Activated CD4-positive, alpha-beta T cell treated with anti-CD3 and anti-CD28 coated beads for 36 hours (primary cell): ENCODE measurements around the gene ALAS1. TPM values are rescaled to one million over a fixed set of nuclear protein-coding genes. Genes with fewer than 3 reads are reported as not detected.

ENCODE experiments used
- ATAC-seq: fragments of 200-7000 bp; cut with Tn5 transposase; one replicate; pipeline ENCODE4 v1.10.0; 2021; ENCODE audit warnings: mild to moderate bottlenecking, moderate library complexity
- CTCF ChIA-PET: fragments of 350-600 bp; sonication (Branson Sonifier 250); formaldehyde crosslinking; loops from one replicate; lab custom pipeline; 2021; ENCODE audit warnings: antibody characterized with exemption; lab: Charles Lee
- POLR2A ChIA-PET: fragments of 350-600 bp; sonication (Branson Sonifier 250); formaldehyde crosslinking; loops from one replicate; lab custom pipeline; 2021; ENCODE audit warnings: antibody characterized with exemption, inconsistent platforms; lab: Charles Lee
- DNase-seq: peaks from one replicate; pipeline ENCODE4 v3.0.0-alpha.2; 2020
- H3K27ac Mint-ChIP-seq: one replicate; pipeline ENCODE4 v1.8.0; 2021; ENCODE audit warnings: mixed read lengths
- H3K27me3 Mint-ChIP-seq: one replicate; pipeline ENCODE4 v1.8.0; 2021; ENCODE audit warnings: mixed read lengths
- H3K36me3 Mint-ChIP-seq: one replicate; pipeline ENCODE4 v1.8.0; 2021; ENCODE audit warnings: low read depth, mixed read lengths
- H3K4me1 Mint-ChIP-seq: one replicate; pipeline ENCODE4 v1.8.0; 2021; ENCODE audit warnings: mixed read lengths
- H3K4me3 Mint-ChIP-seq: one replicate; pipeline ENCODE4 v1.8.0; 2021; ENCODE audit warnings: mild to moderate bottlenecking, moderate library complexity, mixed read lengths
- H3K9me3 Mint-ChIP-seq: one replicate; pipeline ENCODE4 v1.8.0; 2021; ENCODE audit warnings: low read depth, mixed read lengths
- intact Hi-C, 2 experiments: fragments of 100-400 bp; cut with DNase I in 1 of 2; cut with micrococcal nuclease in 1 of 2; formaldehyde crosslinking; loops; one replicate each; pipeline versions ENCODE4 v1.14.2 to v1.15.1; 2022 to 2024; cut with DNase I, micrococcal nuclease
- total RNA-seq, 2 experiments: library from RNA; stranded (reverse); gene quantifications; one replicate each; pipeline ENCODE4 v1.2.3, GENCODE V29; 2021

ALAS1 gene
- total RNA-seq, 2 experiments from 2014 or later: 52.8 to 68.7 TPM

DNA sequence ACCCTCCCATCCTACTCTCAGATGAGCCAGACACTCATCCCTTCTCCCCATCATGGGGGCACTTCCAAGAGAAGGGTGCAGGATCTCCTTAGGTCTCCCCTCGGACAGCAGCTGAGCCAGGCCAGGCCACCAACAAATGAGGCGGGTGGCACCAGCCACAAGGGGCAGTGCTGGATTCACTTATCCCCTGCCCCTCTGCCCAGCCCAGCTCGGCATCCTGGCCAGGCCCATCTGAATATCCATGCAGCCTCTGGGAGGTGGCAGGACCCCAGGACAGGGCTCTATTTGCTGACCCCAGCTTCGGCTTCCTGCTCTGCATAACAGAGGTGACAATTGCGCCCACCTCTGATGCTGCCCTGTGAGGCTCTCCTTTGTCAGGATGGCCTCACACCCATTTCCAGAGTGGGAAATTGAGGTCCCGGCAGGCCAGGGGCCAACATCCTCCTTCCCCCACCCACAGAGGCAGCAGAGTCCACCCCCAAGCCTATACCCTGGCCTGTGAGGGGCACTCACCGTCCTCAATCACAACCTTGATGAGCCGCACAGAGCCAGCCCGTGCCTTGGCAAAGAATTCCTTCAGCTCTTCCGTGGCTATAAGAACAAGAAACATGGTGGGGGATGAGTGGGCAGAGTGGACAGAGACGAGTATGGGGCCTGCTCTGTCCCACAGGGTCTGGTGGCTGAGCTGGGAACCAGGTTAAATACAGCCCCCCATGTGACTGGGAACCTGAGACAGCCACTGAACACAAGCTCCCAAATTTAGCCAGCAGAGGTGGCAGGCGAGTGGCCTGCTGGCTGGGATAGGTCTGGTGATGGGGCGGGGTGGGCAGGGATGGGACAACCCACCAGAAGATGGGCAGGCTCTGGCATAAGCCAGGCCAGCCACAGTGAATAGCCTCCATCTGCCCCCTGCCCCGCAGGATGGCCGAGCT, 36.8 kb downstream of the ALAS1 start:
- no peak overlapping the region for H3K4me3 Mint-ChIP-seq
- intact Hi-C loops: no loop called here
- H3K27me3 Mint-ChIP-seq: no peaks in the 10 kb centered on the region
- peak overlapping the region; percentile 78 for H3K27ac Mint-ChIP-seq
- peaks cover 34% of the 10 kb centered on the region for H3K36me3 Mint-ChIP-seq
- ATAC-seq (no peak), DNase-seq (no peak)
- peaks cover 55% of the 10 kb centered on the region for H3K4me1 Mint-ChIP-seq
- H3K9me3 Mint-ChIP-seq: no peaks in the 10 kb centered on the region
- CTCF ChIA-PET: interaction anchor here (0.6 to 3.3 kb wide), 11 partner anchors 9 to 104 kb away, joined by 3 to 32 read pairs (median 4); partner anchors contain the start of genes TLR9 and WDR82
- POLR2A ChIA-PET: interaction anchor here (0.8 kb wide), 1 partner anchor 37 kb away, joined by 3 read pairs; no protein-coding TSS in a partner anchor

GRCh38 chr3:52236424-52236886, 38.5 kb downstream of the ALAS1 start:
- no peaks in the 10 kb centered on the region for H3K9me3 Mint-ChIP-seq
- H3K4me3 Mint-ChIP-seq: no peak overlapping the region
- peak; percentile 6 for DNase-seq
- peaks cover 37% of the 10 kb centered on the region for H3K36me3 Mint-ChIP-seq
- ChIA-PET POLR2A (no interaction called here), CTCF (interaction anchor here (0.7 to 3.3 kb wide), 7 partner anchors 15 to 103 kb away, joined by 3 to 32 read pairs (median 3); partner anchors contain the start of gene WDR82)
- H3K27ac Mint-ChIP-seq: peak overlapping the region; percentile 67
- H3K27me3 Mint-ChIP-seq: no peaks in the 10 kb centered on the region
- ATAC-seq: no peak
- peaks cover 68% of the 10 kb centered on the region for H3K4me1 Mint-ChIP-seq
- intact Hi-C loops: no loop called here

GRCh38 chr3:52237006-52237656, 39.2 kb downstream of the ALAS1 start:
- intact Hi-C loops: no loop called here
- peaks cover 37% of the 10 kb centered on the region for H3K36me3 Mint-ChIP-seq
- H3K27ac Mint-ChIP-seq: peak overlapping the region; percentile 43
- no peak for ATAC-seq
- peak overlapping the region; percentile 99 for H3K4me3 Mint-ChIP-seq
- CTCF ChIA-PET: interaction anchor here (0.6 to 3.3 kb wide), 10 partner anchors 10 to 251 kb away, joined by 3 to 14 read pairs (median 3); partner anchors contain the start of genes TLR9 and WDR82
- H3K4me1 Mint-ChIP-seq: peaks cover 72% of the 10 kb centered on the region
- no peaks in the 10 kb centered on the region for H3K9me3 Mint-ChIP-seq
- POLR2A ChIA-PET: interaction anchor here (0.7 to 1.2 kb wide), 3 partner anchors 11 to 50 kb away, joined by 3 to 9 read pairs (median 3); partner anchors contain the start of genes GLYCTK and WDR82
- H3K27me3 Mint-ChIP-seq: no peaks in the 10 kb centered on the region
- DNase-seq: no peak

GRCh38 chr3:52237657-52238172, 39.8 kb downstream of the ALAS1 start:
- peak; percentile 21 for DNase-seq
- H3K27me3 Mint-ChIP-seq: no peaks in the 10 kb centered on the region
- peaks cover 36% of the 10 kb centered on the region for H3K36me3 Mint-ChIP-seq
- intact Hi-C loops: loop anchor here in 1 of 2 experiments (2.0 kb wide), 1 partner anchor 15 kb away; no protein-coding TSS in a partner anchor
- peaks cover 70% of the 10 kb centered on the region for H3K4me1 Mint-ChIP-seq
- peak overlapping the region; percentile 99 for H3K4me3 Mint-ChIP-seq
- POLR2A ChIA-PET: interaction anchor here (0.7 to 1.8 kb wide), 4 partner anchors 11 to 50 kb away, joined by 3 to 25 read pairs (median 6); partner anchors contain the start of genes GLYCTK and WDR82
- CTCF ChIA-PET: interaction anchor here (0.6 to 3.3 kb wide), 14 partner anchors 9 to 250 kb away, joined by 3 to 14 read pairs (median 4); partner anchors contain the start of genes TLR9 and WDR82
- no peak for ATAC-seq
- no peaks in the 10 kb centered on the region for H3K9me3 Mint-ChIP-seq
- H3K27ac Mint-ChIP-seq: peak overlapping the region; percentile 93

GRCh38 chr3:52238193-52238760, 40.3 kb downstream of the ALAS1 start:
- ATAC-seq (no peak), DNase-seq (no peak)
- POLR2A ChIA-PET: interaction anchor here (0.6 to 1.8 kb wide), 5 partner anchors 10 to 242 kb away, joined by 3 to 25 read pairs (median 7); partner anchors contain the start of genes GLYCTK, RPL29 and WDR82
- peaks cover under 1% of the 10 kb centered on the region for H3K9me3 Mint-ChIP-seq
- intact Hi-C loops: loop anchor here in 1 of 2 experiments (2.0 kb wide), 1 partner anchor 15 kb away; no protein-coding TSS in a partner anchor
- peaks cover 70% of the 10 kb centered on the region for H3K4me1 Mint-ChIP-seq
- peaks cover 37% of the 10 kb centered on the region for H3K36me3 Mint-ChIP-seq
- H3K27ac Mint-ChIP-seq: peak overlapping the region; percentile 93
- H3K27me3 Mint-ChIP-seq: no peaks in the 10 kb centered on the region
- peak overlapping the region; percentile 99 for H3K4me3 Mint-ChIP-seq
- CTCF ChIA-PET: interaction anchor here (0.7 to 2.3 kb wide), 9 partner anchors 9 to 101 kb away, joined by 3 to 14 read pairs (median 5); partner anchors contain the start of genes TLR9 and WDR82

DNA sequence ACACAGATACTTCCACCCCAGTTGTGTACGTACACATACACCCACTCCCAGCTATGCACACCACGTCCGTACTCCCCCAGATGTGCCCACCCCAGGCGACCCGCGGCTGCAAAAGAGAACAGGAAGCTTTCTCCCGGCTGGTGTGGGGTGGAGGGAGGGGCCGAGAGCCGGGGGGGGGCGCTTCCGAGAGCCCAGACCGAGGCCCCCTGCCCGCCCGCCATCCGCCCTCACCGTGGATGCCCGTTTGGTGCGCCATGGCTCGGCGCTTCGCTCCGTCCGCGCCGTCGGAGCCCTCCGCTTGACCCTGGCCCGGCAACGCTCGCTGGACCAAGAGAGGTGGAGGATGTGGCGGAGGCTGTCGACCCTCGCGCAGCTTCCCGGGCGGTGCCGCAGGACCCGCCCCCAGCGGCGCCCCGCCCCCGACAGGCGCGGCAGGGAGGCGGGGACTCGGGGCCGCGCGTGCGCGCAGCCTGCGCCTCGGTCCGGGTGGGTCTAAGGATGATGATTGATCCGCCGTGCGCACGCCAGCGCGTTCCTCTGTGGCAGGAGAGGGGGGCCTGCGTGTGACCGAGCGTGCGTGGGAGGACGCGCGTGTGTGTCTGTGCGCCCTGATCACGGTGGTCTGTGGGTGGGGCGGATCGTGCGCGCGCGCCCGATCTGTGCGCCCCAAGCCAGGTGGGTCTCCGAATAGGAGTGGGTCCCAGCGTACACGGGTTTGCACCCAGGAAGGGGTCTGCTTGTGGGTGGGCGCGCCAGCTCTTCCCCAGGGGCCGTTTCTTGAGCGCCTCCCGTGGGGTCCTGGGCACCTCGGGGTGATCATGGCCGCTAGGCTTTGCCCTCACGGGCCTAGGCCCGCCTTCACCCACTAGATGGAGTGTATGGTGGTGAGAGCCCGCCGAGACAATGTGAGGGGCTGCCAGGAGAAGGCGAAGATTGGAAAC, 41.1 kb downstream of the ALAS1 start, which contains the start of gene TWF2:
TSS of gene TWF2 (minus strand) at position 398 of the 941 bp plus-strand sequence. CDS start at position 256, 142 bp downstream.
- intact Hi-C loops: loop anchor here (1.0 to 2.0 kb wide), 9 partner anchors 16 to 568 kb away; partner anchors contain the start of genes ALAS1 (in 1 of the 2), PARP3 (in 1 of the 2), POC1A (in 1 of the 2) and TEX264 (in 1 of the 2)
- Mint-ChIP-seq H3K9me3 (peaks cover 3% of the 10 kb centered on the region), H3K27ac (peak within 1 kb of the TSS; percentile 99), H3K4me1 (peaks cover 70% of the 10 kb centered on the region), H3K27me3 (no peaks in the 10 kb centered on the region), H3K36me3 (peaks cover 35% of the 10 kb centered on the region), H3K4me3 (peak within 1 kb of the TSS; percentile 99)
- DNase-seq (peak; percentile 92), ATAC-seq (peak; percentile 67)
- POLR2A ChIA-PET: interaction anchor here (0.6 to 1.8 kb wide), 3 partner anchors 10 to 243 kb away, joined by 3 to 25 read pairs (median 7); partner anchors contain the start of genes RPL29 and WDR82
- CTCF ChIA-PET: interaction anchor here (1.2 to 2.3 kb wide), 6 partner anchors 14 to 100 kb away, joined by 3 to 14 read pairs (median 8); partner anchors contain the start of genes TLR9 and WDR82

- H3K4me1 Mint-ChIP-seq: peaks cover 77% of the 10 kb centered on the region
Observed at GRCh38 chr3:52240059-52240885, 42.3 kb downstream of the ALAS1 start.

GRCh38 chr3:52240886-52241370, 43.0 kb downstream of the ALAS1 start:
- ATAC-seq (peak; percentile 11), DNase-seq (no peak)
- POLR2A ChIA-PET: interaction anchor here (0.5 to 2.5 kb wide), 6 partner anchors 8 to 295 kb away, joined by 3 to 12 read pairs (median 5); partner anchors contain the start of genes UQCC5 and WDR82
- intact Hi-C loops: loop anchor here (1.0 kb wide), 3 partner anchors 12 to 37 kb away; partner anchors contain the start of gene WDR82 (in 1 of the 2)
- Mint-ChIP-seq H3K4me3 (peak overlapping the region; percentile 99), H3K27ac (peak overlapping the region; percentile 99), H3K4me1 (peaks cover 71% of the 10 kb centered on the region), H3K9me3 (peaks cover 3% of the 10 kb centered on the region), H3K27me3 (no peaks in the 10 kb centered on the region), H3K36me3 (peaks cover 37% of the 10 kb centered on the region)
- CTCF ChIA-PET: interaction anchor here (0.5 to 2.8 kb wide), 14 partner anchors 8 to 171 kb away, joined by 3 to 34 read pairs (median 5); partner anchors contain the start of gene WDR82

More at GRCh38 chr3:52240059-52240885, 42.3 kb downstream of the ALAS1 start:
- POLR2A ChIA-PET: interaction anchor here (0.5 to 2.5 kb wide), 7 partner anchors 8 to 296 kb away, joined by 3 to 12 read pairs (median 5); partner anchors contain the start of genes GLYCTK, UQCC5 and WDR82
- Mint-ChIP-seq H3K9me3 (peaks cover 3% of the 10 kb centered on the region), H3K27me3 (no peaks in the 10 kb centered on the region), H3K27ac (peak overlapping the region; percentile 99), H3K4me3 (peak overlapping the region; percentile 99), H3K36me3 (peaks cover 37% of the 10 kb centered on the region)
- CTCF ChIA-PET: interaction anchor here (0.6 to 2.8 kb wide), 12 partner anchors 9 to 99 kb away, joined by 3 to 34 read pairs (median 6); partner anchors contain the start of gene WDR82
- ATAC-seq (peak; percentile 52), DNase-seq (peak; percentile 81)
- intact Hi-C loops: loop anchor here (1.0 kb wide), 2 partner anchors 13 to 38 kb away; partner anchors contain the start of gene WDR82 (in 1 of the 2)
